Kidney (tissue), 14 donors: Measurements from ENCODE around the gene SLC22A1. TPM values are rescaled to one million over a fixed set of nuclear protein-coding genes. Genes with fewer than 3 reads are reported as not detected.

Experiments used
- DNase-seq, 5 donors: peaks; one replicate each; pipeline ENCODE4 v3.0.0-alpha.2; 2013 to 2020
- FAIRE-seq: peaks from 2 replicates; lab custom pipeline; 2012; peaks lifted over from hg19 to GRCh38; lab: Jason Lieb, UNC
- H3K27ac ChIP-seq, 2 donors: one replicate each; pipeline ENCODE4 v1.7.0; 2013; ENCODE audit warnings: low read depth in 2 of 2, low read length in 2 of 2, inconsistent platforms in 1 of 2
- H3K27me3 ChIP-seq: one replicate; pipeline ENCODE4 v1.7.1; 2013; ENCODE audit warnings: low read length, inconsistent platforms; ENCODE audit not compliant: control insufficient read depth, insufficient read depth
- H3K36me3 ChIP-seq, 3 donors: one replicate each; pipeline versions ENCODE4 v1.7.0 to v1.7.1; 2013; ENCODE audit warnings: low read length in 3 of 3, control low read depth in 1 of 3, inconsistent platforms in 1 of 3; ENCODE audit not compliant: insufficient read depth in 3 of 3, control insufficient read depth in 2 of 3
- H3K4me1 ChIP-seq, 3 donors: one replicate each; pipeline versions ENCODE4 v1.7.0 to v1.7.1; 2013; ENCODE audit warnings: low read length in 3 of 3, inconsistent platforms in 1 of 3, low read depth in 1 of 3; ENCODE audit not compliant: control insufficient read depth in 2 of 3, insufficient read depth in 2 of 3
- H3K4me3 ChIP-seq, 3 donors: one replicate each; pipeline versions ENCODE4 v1.7.0 to v1.8.1; 2013; ENCODE audit warnings: low read length in 3 of 3, control low read depth in 1 of 3, inconsistent platforms in 1 of 3
- H3K9ac ChIP-seq, 3 donors: one replicate each; pipeline versions ENCODE4 v1.7.0 to v1.7.1; 2013; ENCODE audit warnings: low read length in 3 of 3, control low read depth in 1 of 3, inconsistent platforms in 1 of 3
- H3K9me3 ChIP-seq, 3 donors: one replicate each; pipeline versions ENCODE4 v1.7.0 to v1.7.1; 2013; ENCODE audit warnings: low read length in 3 of 3, control low read depth in 1 of 3, inconsistent platforms in 1 of 3; ENCODE audit not compliant: control insufficient read depth in 2 of 3, insufficient read depth in 1 of 3
- CTCF ChIP-seq: IDR thresholded peaks from 3 replicates; pipeline ENCODE4 v1.5.1; 2012; ENCODE audit warnings: mild to moderate bottlenecking, moderate library complexity, borderline replicate concordance; ENCODE audit not compliant: insufficient read depth; ENCODE audit errors: extremely low read depth
- intact Hi-C: fragments of 100-400 bp; cut with DNase I; formaldehyde crosslinking; loops from one replicate; pipeline ENCODE4 v1.11.1; 2022
- polyA plus RNA-seq: library from polyadenylated mRNA; stranded (reverse); fragments of 350-450 nt; fragmentation: Illumina TruSeq; extraction: RNeasy Lipid Tissue Mini Kit (QIAGEN cat#74804); gene quantifications from one replicate; pipeline ENCODE4 v1.2.3, GENCODE V29; 2014; ENCODE audit warnings: low read depth, low replicate concordance; ENCODE audit not compliant: insufficient read depth
- total RNA-seq: library from RNA; stranded (reverse); fragmentation: NEBNext Ultra II Directional; extraction: Animal tissue kit (Norgen Biotek cat#: 25700); gene quantifications from one replicate; pipeline ENCODE4 v1.2.1, GENCODE V29; 2021
- donor health status: control.
- donor health status: control.
- donor health status: control.
- donor health status: control.
- donor health status: control.
- donor health status: DM: yes; HTN: yes; CAD: no.
- donor health status: Normal renal cell carcinoma (clear cell type).

SLC22A1 gene
- total and polyA plus RNA-seq, 2 donors from 2014 or later = 1.4 to 2.3 TPM

GRCh38 chr6:160203953-160204352, 82.3 kb downstream of the SLC22A1 start:
- Histone ChIP-seq H3K36me3 (no peaks in the 10 kb centered on the region), H3K9ac (no peak overlapping the region), H3K9me3 (peaks cover 0 to 9% (median 0%) of the 10 kb centered on the region in 3 donors), H3K4me3 (no peak overlapping the region), H3K27me3 (no peaks in the 10 kb centered on the region), H3K27ac (no peak overlapping the region), H3K4me1 (peaks cover 0 to 27% (median 11%) of the 10 kb centered on the region in 3 donors)
- DNase-seq (no peak), FAIRE-seq (no peak)
- TF ChIP-seq CTCF = no peak
- intact Hi-C loops = no loop called here

- no peak for TF ChIP-seq CTCF
- H3K27ac ChIP-seq = no peak overlapping the region
- no peak for FAIRE-seq
- H3K4me1 ChIP-seq = peaks cover 0 to 21% (median 11%) of the 10 kb centered on the region in 3 donors
- intact Hi-C loops = no loop called here
- DNase-seq = no peak
- no peak overlapping the region for H3K9ac ChIP-seq
- no peaks in the 10 kb centered on the region for H3K27me3 ChIP-seq
- no peak overlapping the region for H3K4me3 ChIP-seq
- peaks cover 0 to 9% (median 0%) of the 10 kb centered on the region in 3 donors for H3K9me3 ChIP-seq
- H3K36me3 ChIP-seq = no peaks in the 10 kb centered on the region
These were observed 83.1 kb downstream of the SLC22A1 start for GRCh38 chr6:160204710-160205109.

GRCh38 chr6:160207618-160208017, 86.0 kb downstream of the SLC22A1 start:
- DNase-seq (no peak), FAIRE-seq (no peak)
- Histone ChIP-seq H3K27me3 (no peaks in the 10 kb centered on the region), H3K4me1 (peaks cover 0 to 9% (median 2%) of the 10 kb centered on the region in 3 donors), H3K9me3 (peaks cover 0 to 9% (median 0%) of the 10 kb centered on the region in 3 donors), H3K4me3 (no peak overlapping the region), H3K27ac (no peak overlapping the region), H3K9ac (no peak overlapping the region), H3K36me3 (no peaks in the 10 kb centered on the region)
- TF ChIP-seq CTCF = no peak
- intact Hi-C loops = no loop called here

Other genes with a start within 250 kb of the SLC22A1 start
- gene MAS1, start 230.8 kb upstream of the SLC22A1 start, total RNA-seq = not detected
- gene MAS1, start 230.8 kb upstream of the SLC22A1 start, polyA plus RNA-seq = not detected
- 88.6 TPM for gene IGF2R, start 152.7 kb upstream of the SLC22A1 start, total RNA-seq
- 23.7 TPM for gene IGF2R, start 152.7 kb upstream of the SLC22A1 start, polyA plus RNA-seq
- gene SLC22A2, start 137.0 kb downstream of the SLC22A1 start, total RNA-seq = 27.9 TPM
- 73.7 TPM for gene SLC22A2, start 137.0 kb downstream of the SLC22A1 start, polyA plus RNA-seq
- 6.4 TPM for gene SLC22A3, start 226.6 kb downstream of the SLC22A1 start, total RNA-seq
- 7.4 TPM for gene SLC22A3, start 226.6 kb downstream of the SLC22A1 start, polyA plus RNA-seq